Heart right ventricle (tissue), 16 donors: Measurements from ENCODE around the gene STARD8. TPM values are rescaled to one million over a fixed set of nuclear protein-coding genes. Genes with fewer than 3 reads are reported as not detected.

Experiments used
- ATAC-seq, 8 donors: fragments of 200-7000 bp; cut with Tn5 transposase; one replicate each; pipeline ENCODE4 v1.9.1; 2020; ENCODE audit warnings: mild to moderate bottlenecking in 8 of 8, moderate library complexity in 8 of 8, moderate number of reproducible peaks in 1 of 8
- DNase-seq, 2 donors: peaks; one replicate each; pipeline ENCODE4 v3.0.0-alpha.2; 2020
- H3K27ac ChIP-seq, 10 donors: fragments of 200-600 bp; sonication (generic) in 2 of 10; one replicate each; pipeline versions ENCODE4 v1.5.0 to v1.8.0; 2020 to 2022; ENCODE audit warnings: mild to moderate bottlenecking in 3 of 10
- H3K27me3 ChIP-seq, 7 donors: fragments of 200-600 bp; one replicate each; pipeline ENCODE4 v1.8.0; 2021 to 2022; ENCODE audit warnings: mild to moderate bottlenecking in 2 of 7
- H3K36me3 ChIP-seq, 9 donors: fragments of 200-600 bp; sonication (generic) in 1 of 9; one replicate each; pipeline versions ENCODE4 v1.5.0 to v1.8.0; 2020 to 2022; ENCODE audit warnings: mild to moderate bottlenecking in 2 of 9
- H3K4me1 ChIP-seq, 9 donors: fragments of 200-600 bp; sonication (generic) in 1 of 9; one replicate each; pipeline versions ENCODE4 v1.5.0 to v1.8.0; 2020 to 2022; ENCODE audit warnings: mild to moderate bottlenecking in 4 of 9
- H3K4me3 ChIP-seq, 10 donors: fragments of 200-600 bp; sonication (generic) in 2 of 10; one replicate each; pipeline versions ENCODE4 v1.5.0 to v1.8.0; 2020 to 2022; ENCODE audit warnings: mild to moderate bottlenecking in 7 of 10, moderate library complexity in 2 of 10
- H3K9me3 ChIP-seq, 11 donors: fragments of 200-600 bp in 10 of 11; sonication (generic) in 2 of 11; one replicate each; pipeline versions ENCODE4 v1.5.0 to v1.8.0; 2013 to 2022; ENCODE audit warnings: mild to moderate bottlenecking in 2 of 11, control low read depth in 1 of 11, moderate library complexity in 1 of 11
- CTCF ChIP-seq, 9 donors: fragments of 200-600 bp; sonication (generic) in 2 of 9; IDR thresholded peaks; one replicate each; pipeline versions ENCODE4 v1.5.0 to v1.8.0; 2021 to 2022; ENCODE audit warnings: antibody characterized with exemption in 9 of 9, mild to moderate bottlenecking in 5 of 9, moderate library complexity in 1 of 9
- WGBS, 2 donors: extraction: QIAGEN DNeasy Blood & Tissue Kit; methylation state at CpG; one replicate each; pipeline ENCODE4 v1.1.7; 2013; ENCODE audit warnings: inconsistent platforms in 1 of 2; 5-methylcytosine and 5-hydroxymethylcytosine counted together
- intact Hi-C, 10 donors: fragments of 100-400 bp; cut with DNase I; formaldehyde crosslinking; loops; one replicate each; pipeline versions ENCODE4 v1.11.1 to v1.14.2; 2022
- polyA plus RNA-seq, 2 donors: library from polyadenylated mRNA; stranded (reverse); fragments of 200-250 nt; gene quantifications; one replicate each; pipeline ENCODE4 v1.2.3, GENCODE V29; 2013
- total RNA-seq, 10 donors: library from RNA; stranded (reverse); fragmentation: NEBNext Ultra II Directional in 3 of 10; extraction: Animal tissue kit (Norgen Biotek cat#: 25700) in 3 of 10; gene quantifications; one replicate each; pipeline versions ENCODE4 v1.2.1 to v1.2.4, GENCODE V29; 2021 to 2023
- donor health status: Arrhythmogenic right ventricular cardiomyopathy.
- donor health status: ischemic (EF 13 %, LVEDD 7.1; RV severe dilation, severe dysfunction).
- donor health status: healthy with polysubstance abuse.
- donor health status: DM: no; HTN: yes; CAD: no.
- donor health status: DM: no; HTN: no; CAD: no.
- donor health status: ischemic (EF 25% LVEDD 6.9; RV normal size, moderate dysfunction).
- donor health status: ischemic (EF 25% LVEDD 5.7; RV mildly dilated, moderate dysfunction).
- donor health status: healthy.
- donor health status: DM: yes; HTN: yes; CAD: no.
- donor health status: Ischemic cardiomyopathy.
- donor health status: ischemic (EF 35%, LVEDD 5.7; RV mildly dilated, moderate dysfunction).
- donor health status: nonischemic (EF 11% LVEDD 7.7; RV severe dilation, severe dysfunction).
- donor health status: DM: yes; HTN: yes; CAD: no.
- donor health status: PGD.
- donor health status: ischemic (EF 29% LVEDD 5.4; RV normal size, mild dysfunction).
- donor health status: nonischemic (EF 23%, LVEDD 6.1; RV moderate dilation, normal function).

Gene STARD8
- total and polyA plus RNA-seq, 12 donors: 4.7 to 11.7 (median 7.6) TPM

DNA sequence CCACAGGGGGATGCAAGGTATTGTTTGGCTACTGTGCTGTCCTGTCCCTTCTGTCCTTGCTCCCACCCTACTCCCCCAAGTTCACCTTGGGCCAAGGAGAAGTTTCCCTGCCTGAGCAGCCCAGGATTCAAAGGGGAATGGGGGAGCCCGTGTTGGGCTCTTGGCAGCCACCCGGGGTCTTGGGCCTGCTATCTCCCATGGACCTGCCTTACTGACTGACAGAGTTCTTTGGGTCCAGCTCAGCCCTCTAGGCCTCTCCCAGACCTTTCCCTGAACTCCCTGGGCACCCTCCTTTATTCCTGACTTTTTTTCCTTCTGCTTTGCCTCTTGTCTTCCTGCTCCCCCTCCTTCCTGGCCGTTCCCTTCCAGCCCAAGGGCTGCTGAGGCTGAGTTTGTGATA is 67.4 kb downstream of the STARD8 start:
- no peak for DNase-seq
- Histone ChIP-seq H3K4me1 (peaks cover 0 to 25% (median 0%) of the 10 kb centered on the region in 9 donors), H3K4me3 (no peak overlapping the region), H3K36me3 (peaks cover 0 to 58% (median 0%) of the 10 kb centered on the region in 9 donors), H3K9me3 (no peaks in the 10 kb centered on the region), H3K27me3 (peaks cover 0 to 6% (median 0%) of the 10 kb centered on the region in 7 donors), H3K27ac (no peak overlapping the region)
- no peak for ATAC-seq
- TF ChIP-seq CTCF (IDR thresholded peaks at IDR 0.05): no peak
- intact Hi-C loops: loop anchor here in 7 of 10 donors (5.0 to 10.0 kb wide), 7 partner anchors 110 to 210 kb away; no protein-coding TSS in a partner anchor
- 67 to 71% methylated on average over 3 of the region's 3 CpGs for WGBS, 2 donors

DNA sequence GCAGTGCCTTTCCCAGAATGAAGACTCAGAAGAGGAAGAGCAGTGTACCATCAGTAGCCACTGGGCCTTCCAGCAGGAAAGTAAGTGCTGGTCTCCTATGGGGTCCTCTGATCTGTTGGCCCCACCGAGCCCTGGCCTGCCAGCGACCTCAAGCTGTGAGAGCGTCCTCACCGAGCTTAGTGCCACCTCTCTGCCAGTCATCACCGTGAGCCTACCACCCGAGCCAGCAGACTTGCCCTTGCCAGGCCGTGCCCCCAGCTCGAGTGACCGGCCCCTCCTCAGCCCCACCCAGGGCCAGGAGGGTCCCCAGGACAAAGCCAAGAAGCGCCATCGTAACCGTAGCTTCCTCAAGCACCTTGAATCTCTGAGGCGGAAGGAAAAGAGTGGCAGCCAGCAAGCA is 69.7 kb downstream of the STARD8 start:
- intact Hi-C loops: loop anchor here in 5 of 10 donors (10.0 kb wide), 4 partner anchors 112 to 212 kb away; no protein-coding TSS in a partner anchor
- no peak overlapping the region for H3K4me3 ChIP-seq
- 89 to 97% methylated on average over 13 of the region's 13 CpGs for WGBS, 2 donors

DNA sequence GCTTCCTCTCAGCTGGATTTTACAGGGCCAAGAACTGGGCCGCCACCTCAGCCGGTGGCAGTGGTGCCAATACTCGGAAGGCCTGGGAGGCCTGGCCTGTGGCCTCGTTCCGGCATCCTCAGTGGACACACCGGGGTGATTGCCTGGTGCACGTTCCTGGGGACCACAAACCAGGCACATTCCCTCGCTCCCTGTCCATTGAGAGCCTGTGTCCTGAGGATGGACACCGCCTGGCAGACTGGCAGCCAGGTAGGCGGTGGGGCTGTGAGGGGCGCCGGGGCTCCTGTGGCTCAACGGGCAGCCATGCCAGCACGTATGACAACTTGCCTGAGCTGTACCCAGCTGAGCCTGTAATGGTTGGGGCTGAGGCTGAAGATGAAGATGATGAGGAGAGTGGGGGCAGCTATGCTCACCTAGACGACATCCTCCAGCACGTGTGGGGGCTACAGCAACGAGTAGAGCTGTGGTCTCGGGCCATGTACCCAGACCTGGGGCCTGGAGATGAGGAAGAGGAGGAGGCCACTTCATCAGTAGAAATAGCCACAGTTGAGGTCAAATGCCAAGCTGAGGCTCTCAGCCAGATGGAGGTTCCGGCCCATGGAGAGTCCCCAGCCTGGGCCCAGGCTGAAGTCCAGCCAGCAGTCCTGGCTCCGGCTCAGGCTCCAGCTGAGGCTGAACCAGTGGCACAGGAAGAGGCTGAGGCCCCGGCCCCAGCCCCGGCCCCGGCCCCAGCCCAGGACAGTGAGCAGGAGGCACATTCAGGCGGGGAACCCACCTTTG is 70.4 kb downstream of the STARD8 start:
- Histone ChIP-seq H3K9me3 (no peaks in the 10 kb centered on the region), H3K27me3 (no peaks in the 10 kb centered on the region), H3K4me1 (peaks cover 0 to 14% (median 0%) of the 10 kb centered on the region in 9 donors), H3K4me3 (no peak overlapping the region), H3K27ac (no peak overlapping the region), H3K36me3 (peaks cover 0 to 85% (median 0%) of the 10 kb centered on the region in 9 donors)
- WGBS, 2 donors: 84 to 95% methylated on average over 19 to 24 of the region's 24 CpGs
- DNase-seq: no peak
- intact Hi-C loops: loop anchor here in 5 of 10 donors (10.0 kb wide), 4 partner anchors 113 to 213 kb away; no protein-coding TSS in a partner anchor
- no peak for ATAC-seq
- TF ChIP-seq CTCF (IDR thresholded peaks at IDR 0.05): no peak

More for the DNA sequence above, 69.7 kb downstream of the STARD8 start:
- H3K27me3 ChIP-seq: no peaks in the 10 kb centered on the region
- H3K4me1 ChIP-seq: peaks cover 0 to 14% (median 0%) of the 10 kb centered on the region in 9 donors
- H3K36me3 ChIP-seq: peaks cover 0 to 79% (median 0%) of the 10 kb centered on the region in 9 donors
- no peak for ATAC-seq
- no peak overlapping the region for H3K27ac ChIP-seq
- DNase-seq: no peak
- TF ChIP-seq CTCF (IDR thresholded peaks at IDR 0.05): no peak
- H3K9me3 ChIP-seq: no peaks in the 10 kb centered on the region

DNA sequence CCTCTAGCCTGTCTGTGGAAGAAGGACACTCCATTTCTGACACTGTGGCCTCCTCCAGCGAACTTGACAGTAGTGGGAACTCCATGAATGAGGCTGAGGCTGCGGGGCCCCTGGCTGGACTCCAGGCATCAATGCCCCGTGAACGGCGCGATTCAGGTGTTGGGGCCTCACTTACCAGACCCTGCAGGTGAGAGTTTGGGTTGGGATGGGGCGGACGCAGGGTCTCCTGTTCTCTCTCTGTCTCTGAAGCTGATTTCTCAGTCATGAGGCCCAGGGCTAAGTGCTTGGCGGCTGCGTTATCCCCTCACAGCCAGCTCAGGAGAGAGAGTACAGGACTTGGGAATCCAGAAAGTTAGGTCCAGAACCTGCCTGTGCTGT is 71.0 kb downstream of the STARD8 start:
- Histone ChIP-seq H3K27me3 (no peaks in the 10 kb centered on the region), H3K4me1 (peaks cover 0 to 14% (median 0%) of the 10 kb centered on the region in 9 donors), H3K36me3 (peaks cover 0 to 85% (median 0%) of the 10 kb centered on the region in 9 donors), H3K27ac (no peak overlapping the region), H3K9me3 (no peaks in the 10 kb centered on the region), H3K4me3 (no peak overlapping the region)
- no peak for DNase-seq
- intact Hi-C loops: loop anchor here in 5 of 10 donors (10.0 kb wide), 4 partner anchors 114 to 214 kb away; no protein-coding TSS in a partner anchor
- ATAC-seq: no peak
- 91 to 96% methylated on average over 10 of the region's 10 CpGs for WGBS, 2 donors
- no peak for TF ChIP-seq CTCF (IDR thresholded peaks at IDR 0.05)
